ENCODE data around the gene BLVRA. TPM values are rescaled to one million over a fixed set of nuclear protein-coding genes. Genes with fewer than 3 reads are reported as not detected.

Gene BLVRA
- polyA plus RNA-seq, 3 donors: 71.9 to 238 (median 199) TPM

DNA sequence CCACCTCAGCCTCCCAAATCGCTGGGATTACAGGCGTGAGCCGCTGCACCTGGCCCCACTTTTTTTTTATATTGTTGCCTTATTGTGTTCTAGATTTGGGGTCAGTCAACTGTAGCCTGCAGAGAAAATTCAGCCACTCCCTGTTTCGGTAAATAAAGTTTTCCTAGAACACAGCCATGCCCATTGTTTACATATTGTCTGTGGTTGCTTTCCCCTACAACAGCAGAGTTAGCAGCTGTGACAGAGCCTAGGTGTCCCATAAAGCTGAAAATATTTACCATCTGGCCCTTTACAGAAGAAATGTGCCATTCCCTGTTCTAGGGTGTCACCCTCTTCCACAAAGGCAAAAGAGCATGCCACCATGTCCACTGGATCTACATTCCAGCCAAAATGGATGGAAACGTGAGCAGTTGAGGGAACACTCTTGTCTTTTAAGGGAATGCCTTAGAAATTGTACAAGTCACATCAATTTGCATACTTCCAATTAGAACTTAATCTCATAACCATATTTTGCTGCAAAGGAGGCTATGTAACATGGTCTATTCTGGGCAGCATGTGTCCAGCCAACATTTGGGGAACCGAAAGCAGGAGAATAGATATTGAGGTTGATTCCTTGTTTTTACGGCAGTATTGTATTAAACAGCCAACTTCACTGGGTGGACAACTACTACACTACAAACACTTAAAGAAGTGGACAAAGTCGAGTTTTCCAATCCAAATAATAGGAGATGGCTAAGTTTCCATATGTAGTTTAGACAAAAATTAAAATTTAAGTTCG lies 11.0 kb upstream of the BLVRA start:
- WGBS (ENCODE audit: insufficient coverage): no CpG with 5 or more reads among the region's 9 CpGs
- H3K36me3 Mint-ChIP-seq: no peaks in the 10 kb centered on the region
- no peak overlapping the region for H3K4me3 Mint-ChIP-seq
- H3K27me3 Mint-ChIP-seq (ENCODE audit: low read depth in 3 of 3): no peaks in the 10 kb centered on the region
- H3K4me1 Mint-ChIP-seq: peaks cover 59% of the 10 kb centered on the region
- peaks cover 58 to 60% of the 10 kb centered on the region in 2 donors for H3K4me1 ChIP-seq (ENCODE audit: control insufficient read depth in 1 of 2, insufficient read depth in 2 of 2, low read length in 2 of 2)
- intact Hi-C loops (cut with micrococcal nuclease): loop anchor here in 1 of 2 donors (10.0 kb wide), 1 partner anchor 47 kb away; no protein-coding TSS in a partner anchor
- H4K20me1 ChIP-seq (ENCODE audit: insufficient read depth, low read length): no peaks in the 10 kb centered on the region
- H3K4me2 ChIP-seq (replicated peaks; ENCODE audit: extremely low read depth, low read length, poor library complexity, severe bottlenecking): peak overlapping the region; percentile 36
- no peaks in the 10 kb centered on the region for H3K27me3 ChIP-seq (ENCODE audit: control insufficient read depth in 2 of 2, insufficient read depth in 2 of 2, low read length in 2 of 2)
- no peak overlapping the region for H3K9ac ChIP-seq (ENCODE audit: insufficient read depth, low read length, poor library complexity, severe bottlenecking)
- H2AFZ ChIP-seq (ENCODE audit: insufficient read depth, low read depth, low read length, poor library complexity, severe bottlenecking): no peak overlapping the region
- H3K79me2 ChIP-seq (ENCODE audit: insufficient read depth, low read length): no peaks in the 10 kb centered on the region
- H3K4me3 ChIP-seq (replicated peaks in 1 of 3; ENCODE audit: low read depth in 2 of 3, low read length in 3 of 3): no peak overlapping the region
- H3K27ac ChIP-seq (ENCODE audit: low read depth in 1 of 2, low read length in 2 of 2): peak overlapping the region in 1 of 2 donors; percentile 29
- no peaks in the 10 kb centered on the region for H3K36me3 ChIP-seq (replicated peaks in 1 of 2; ENCODE audit: control insufficient read depth in 1 of 2, insufficient read depth in 2 of 2, low read length in 2 of 2)
- TF ChIP-seq, protein P1, sequence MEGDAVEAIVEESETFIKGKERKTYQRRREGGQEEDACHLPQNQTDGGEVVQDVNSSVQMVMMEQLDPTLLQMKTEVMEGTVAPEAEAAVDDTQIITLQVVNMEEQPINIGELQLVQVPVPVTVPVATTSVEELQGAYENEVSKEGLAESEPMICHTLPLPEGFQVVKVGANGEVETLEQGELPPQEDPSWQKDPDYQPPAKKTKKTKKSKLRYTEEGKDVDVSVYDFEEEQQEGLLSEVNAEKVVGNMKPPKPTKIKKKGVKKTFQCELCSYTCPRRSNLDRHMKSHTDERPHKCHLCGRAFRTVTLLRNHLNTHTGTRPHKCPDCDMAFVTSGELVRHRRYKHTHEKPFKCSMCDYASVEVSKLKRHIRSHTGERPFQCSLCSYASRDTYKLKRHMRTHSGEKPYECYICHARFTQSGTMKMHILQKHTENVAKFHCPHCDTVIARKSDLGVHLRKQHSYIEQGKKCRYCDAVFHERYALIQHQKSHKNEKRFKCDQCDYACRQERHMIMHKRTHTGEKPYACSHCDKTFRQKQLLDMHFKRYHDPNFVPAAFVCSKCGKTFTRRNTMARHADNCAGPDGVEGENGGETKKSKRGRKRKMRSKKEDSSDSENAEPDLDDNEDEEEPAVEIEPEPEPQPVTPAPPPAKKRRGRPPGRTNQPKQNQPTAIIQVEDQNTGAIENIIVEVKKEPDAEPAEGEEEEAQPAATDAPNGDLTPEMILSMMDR (IDR thresholded peaks at IDR 0.05): no peak
- H3K9me3 ChIP-seq (replicated peaks in 1 of 2; ENCODE audit: control insufficient read depth in 1 of 2, insufficient read depth in 1 of 2, low read length in 2 of 2): no peaks in the 10 kb centered on the region
- H3K9me3 Mint-ChIP-seq: peaks cover 0 to 4% (median 0%) of the 10 kb centered on the region in 7 donors
- H3K27ac Mint-ChIP-seq: peak overlapping the region in 3 of 7 donors; percentile 11 to 51 (median 47)
- DNase-seq: peak; percentile 36 to 67 (median 53)

GRCh38 chr7:43749383-43749940 lies 9.0 kb upstream of the BLVRA start:
- peak overlapping the region in 1 of 7 donors; percentile 26 for H3K27ac Mint-ChIP-seq
- WGBS (ENCODE audit: insufficient coverage): 58% methylated on average over 5 of the region's 5 CpGs
- H3K9ac ChIP-seq (ENCODE audit: insufficient read depth, low read length, poor library complexity, severe bottlenecking): no peak overlapping the region
- DNase-seq: no peak
- peaks cover 0 to under 1% of the 10 kb centered on the region in 2 donors for H3K36me3 Mint-ChIP-seq
- peaks cover 77 to 79% of the 10 kb centered on the region in 2 donors for H3K4me1 ChIP-seq (ENCODE audit: control insufficient read depth in 1 of 2, insufficient read depth in 2 of 2, low read length in 2 of 2)
- H3K27ac ChIP-seq (ENCODE audit: low read depth in 1 of 2, low read length in 2 of 2): no peak overlapping the region
- H3K27me3 Mint-ChIP-seq (ENCODE audit: low read depth in 3 of 3): peaks cover 0 to 5% (median 2%) of the 10 kb centered on the region in 3 donors
- H3K27me3 ChIP-seq (ENCODE audit: control insufficient read depth in 2 of 2, insufficient read depth in 2 of 2, low read length in 2 of 2): no peaks in the 10 kb centered on the region
- no peaks in the 10 kb centered on the region for H3K79me2 ChIP-seq (ENCODE audit: insufficient read depth, low read length)
- no peaks in the 10 kb centered on the region for H4K20me1 ChIP-seq (ENCODE audit: insufficient read depth, low read length)
- peaks cover 79% of the 10 kb centered on the region for H3K4me1 Mint-ChIP-seq
- H3K36me3 ChIP-seq (replicated peaks in 1 of 2; ENCODE audit: control insufficient read depth in 1 of 2, insufficient read depth in 2 of 2, low read length in 2 of 2): no peaks in the 10 kb centered on the region
- no peaks in the 10 kb centered on the region for H3K9me3 ChIP-seq (replicated peaks in 1 of 2; ENCODE audit: control insufficient read depth in 1 of 2, insufficient read depth in 1 of 2, low read length in 2 of 2)
- intact Hi-C loops (cut with micrococcal nuclease): loop anchor here in 1 of 2 donors (10.0 kb wide), 1 partner anchor 45 kb away; no protein-coding TSS in a partner anchor
- H2AFZ ChIP-seq (ENCODE audit: insufficient read depth, low read depth, low read length, poor library complexity, severe bottlenecking): no peak overlapping the region
- peak overlapping the region; percentile 68 for H3K4me2 ChIP-seq (replicated peaks; ENCODE audit: extremely low read depth, low read length, poor library complexity, severe bottlenecking)
- no peak overlapping the region for H3K4me3 ChIP-seq (replicated peaks in 1 of 3; ENCODE audit: low read depth in 2 of 3, low read length in 3 of 3)
- TF ChIP-seq, protein P1 (IDR thresholded peaks at IDR 0.05): no peak
- H3K9me3 Mint-ChIP-seq: peaks cover 0 to 4% (median 0%) of the 10 kb centered on the region in 7 donors
- no peak overlapping the region for H3K4me3 Mint-ChIP-seq

All from CD14-positive monocyte (primary cell).